ENCODE results near the gene MRPL58. TPM values are rescaled to one million over a fixed set of nuclear protein-coding genes. Genes with fewer than 3 reads are reported as not detected.
A peak's percentile ranks its signal among the peaks of the same experiment; 100 is the strongest.

MRPL58 gene
- total RNA-seq, 1 experiment from 2014 or later = 92.6 TPM

DNA sequence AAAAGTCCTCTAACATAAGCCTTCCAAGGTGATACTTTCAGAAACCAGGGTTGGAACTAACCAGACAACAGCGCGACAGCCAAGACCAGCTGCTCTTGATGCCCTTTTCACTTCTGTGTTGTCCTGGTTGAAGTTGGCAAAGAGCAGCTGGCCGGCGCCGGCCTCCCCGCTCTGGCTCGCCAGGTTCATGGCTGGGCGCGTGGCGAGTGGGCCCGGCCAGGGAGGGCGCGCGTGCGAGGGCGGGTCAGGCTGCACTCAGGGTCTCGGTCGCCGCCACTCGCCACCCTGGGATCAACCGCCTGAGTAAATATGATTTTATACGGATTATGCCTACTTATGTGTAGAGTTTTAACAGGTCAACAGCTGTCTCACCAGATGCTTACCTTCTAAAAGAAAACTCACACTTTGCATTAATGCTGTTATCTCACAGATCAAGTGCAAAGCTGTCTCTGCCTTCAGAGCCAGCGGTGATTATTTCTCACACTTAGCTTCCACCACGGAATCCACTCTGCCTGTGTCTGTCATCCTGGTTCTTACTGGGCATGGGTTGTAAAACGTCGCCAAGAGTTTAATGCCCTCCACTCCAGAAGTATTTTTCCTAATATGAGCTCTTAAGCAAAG, 48.1 kb downstream of the MRPL58 start:
- in situ Hi-C loops (cut with HindIII; ENCODE audit: low pct_unique_long_range_greater_than_20kb, low sequenced_read_pairs) = no loop called here
- DNase-seq (ENCODE audit: low read depth, low spot score) = no peak

DNA sequence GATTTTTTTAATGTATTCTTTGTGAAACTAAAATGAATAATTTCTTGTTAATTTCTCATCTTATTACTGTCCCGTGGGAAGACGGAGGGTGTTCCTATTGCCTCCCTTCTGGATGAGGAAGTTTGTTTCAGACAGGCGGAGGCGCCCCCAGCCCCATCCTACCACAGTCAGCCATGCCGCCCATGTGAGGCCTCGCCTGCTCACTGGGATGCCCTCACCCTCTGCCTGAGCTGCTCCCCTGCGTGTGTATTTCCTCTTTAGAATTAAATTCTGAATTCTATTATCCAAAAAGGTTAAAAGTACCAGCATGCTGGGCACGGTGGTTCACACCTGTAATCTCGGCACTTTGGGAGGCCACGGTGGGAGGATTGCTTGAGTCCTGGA, 48.6 kb downstream of the MRPL58 start:
- in situ Hi-C loops (cut with HindIII; ENCODE audit: low pct_unique_long_range_greater_than_20kb, low sequenced_read_pairs) = no loop called here
- DNase-seq (ENCODE audit: low read depth, low spot score) = no peak

DNA sequence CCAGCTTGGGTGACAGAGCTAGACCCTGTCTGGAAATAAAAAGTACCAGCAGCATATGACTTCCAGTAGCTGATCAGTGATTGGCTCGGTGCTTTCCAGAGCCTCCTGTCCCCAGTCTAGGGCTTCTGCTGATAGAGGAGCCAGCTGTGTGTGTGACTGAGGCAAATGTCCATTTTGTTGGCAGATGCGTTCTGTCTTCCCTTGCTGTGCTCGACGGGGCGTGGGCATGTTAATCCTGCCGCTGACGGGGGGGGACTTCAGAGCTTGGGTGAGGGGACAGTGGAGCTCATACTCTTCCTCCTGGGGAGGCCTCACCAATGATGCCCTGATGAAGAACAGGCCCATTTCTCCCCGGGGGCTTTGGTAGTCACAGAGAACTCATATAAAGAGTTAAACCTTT, 49.1 kb downstream of the MRPL58 start:
- DNase-seq (ENCODE audit: low read depth, low spot score) = no peak
- in situ Hi-C loops (cut with HindIII; ENCODE audit: low pct_unique_long_range_greater_than_20kb, low sequenced_read_pairs) = no loop called here

DNA sequence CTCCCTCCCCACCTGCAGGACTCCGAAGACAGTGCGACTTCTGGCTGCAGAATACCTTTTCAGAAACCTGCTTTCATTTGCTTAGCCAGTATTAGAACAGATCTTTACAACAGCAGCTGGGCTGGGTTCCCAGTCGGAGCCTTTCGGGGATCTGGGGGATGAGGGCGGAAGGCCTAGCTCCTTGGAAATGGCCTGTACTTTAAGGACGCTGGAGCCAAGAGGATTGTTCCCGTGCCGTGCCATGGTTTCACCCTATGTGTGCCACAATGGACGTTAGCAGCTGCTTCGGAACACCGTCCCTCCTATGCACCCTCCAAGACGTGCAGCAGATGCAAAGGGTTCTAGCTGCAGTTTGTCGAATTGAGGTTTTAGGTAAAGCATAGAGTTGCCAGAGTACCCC, 50.7 kb downstream of the MRPL58 start:
- no peak for DNase-seq (ENCODE audit: low read depth, low spot score)
- in situ Hi-C loops (cut with HindIII; ENCODE audit: low pct_unique_long_range_greater_than_20kb, low sequenced_read_pairs) = no loop called here

DNA sequence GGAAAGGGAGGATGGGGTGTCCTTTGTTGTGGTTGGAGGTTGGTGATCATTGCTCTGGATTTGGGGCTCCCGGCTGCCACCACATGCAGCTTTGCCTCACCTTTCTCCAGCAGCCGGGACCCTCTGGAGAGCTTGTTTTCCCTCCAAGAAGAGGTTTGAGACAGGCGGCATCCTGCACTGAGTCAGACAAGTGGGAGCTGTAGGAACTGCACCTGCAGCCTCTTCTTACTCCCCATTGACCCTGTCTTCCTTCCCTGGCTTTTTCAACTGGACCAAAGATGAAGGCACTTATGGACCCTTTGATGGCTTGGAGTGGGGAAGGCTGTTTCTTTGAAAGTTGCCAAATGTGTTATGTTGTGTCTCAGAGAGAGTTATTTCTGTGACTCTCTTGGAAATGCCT, 51.2 kb downstream of the MRPL58 start:
- in situ Hi-C loops (cut with HindIII; ENCODE audit: low pct_unique_long_range_greater_than_20kb, low sequenced_read_pairs) = no loop called here

DNA sequence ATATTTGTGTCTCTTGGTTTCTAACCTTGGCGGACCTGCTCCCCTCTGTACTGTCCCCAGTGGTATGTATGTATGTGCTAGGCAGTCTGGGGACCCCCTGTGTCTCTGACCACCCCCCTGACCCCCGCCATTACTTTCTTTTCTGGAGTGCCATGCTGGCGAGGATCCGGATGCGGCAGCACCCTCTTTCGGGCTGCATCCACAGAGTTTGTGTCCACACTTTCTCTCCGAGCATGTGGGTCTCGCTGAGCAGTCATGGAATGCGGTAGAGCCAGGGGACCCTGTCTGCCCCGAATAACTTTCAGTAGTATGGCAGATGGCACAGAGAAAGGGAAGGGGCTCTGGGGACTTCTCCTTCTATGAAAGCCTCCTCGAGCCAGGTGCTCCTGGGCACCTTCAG, 51.6 kb downstream of the MRPL58 start:
- DNase-seq (ENCODE audit: low read depth, low spot score) = no peak
- in situ Hi-C loops (cut with HindIII; ENCODE audit: low pct_unique_long_range_greater_than_20kb, low sequenced_read_pairs) = no loop called here

More for the DNA sequence above, 51.2 kb downstream of the MRPL58 start:
- no peak for DNase-seq (ENCODE audit: low read depth, low spot score)

DNA sequence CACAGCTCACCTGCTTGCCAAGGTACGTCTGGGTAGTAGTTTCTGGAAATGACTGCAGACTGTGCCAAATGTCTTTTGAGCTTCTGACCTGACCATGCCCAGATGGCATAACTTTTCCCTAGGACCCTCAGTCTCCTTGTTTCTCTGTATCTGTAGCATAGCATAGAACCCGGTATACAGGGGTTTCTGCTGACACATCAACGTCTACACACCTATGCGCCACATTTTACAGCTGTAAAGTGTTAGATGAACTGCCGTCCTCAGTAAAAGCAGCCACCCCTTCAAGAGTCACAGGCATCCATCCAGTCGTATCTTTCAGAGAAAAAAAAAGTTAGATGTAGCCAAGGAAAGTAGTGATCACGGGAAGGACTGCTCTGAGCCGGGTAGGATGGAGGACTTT, 52.0 kb downstream of the MRPL58 start:
- in situ Hi-C loops (cut with HindIII; ENCODE audit: low pct_unique_long_range_greater_than_20kb, low sequenced_read_pairs) = no loop called here
- DNase-seq (ENCODE audit: low read depth, low spot score) = no peak

DNA sequence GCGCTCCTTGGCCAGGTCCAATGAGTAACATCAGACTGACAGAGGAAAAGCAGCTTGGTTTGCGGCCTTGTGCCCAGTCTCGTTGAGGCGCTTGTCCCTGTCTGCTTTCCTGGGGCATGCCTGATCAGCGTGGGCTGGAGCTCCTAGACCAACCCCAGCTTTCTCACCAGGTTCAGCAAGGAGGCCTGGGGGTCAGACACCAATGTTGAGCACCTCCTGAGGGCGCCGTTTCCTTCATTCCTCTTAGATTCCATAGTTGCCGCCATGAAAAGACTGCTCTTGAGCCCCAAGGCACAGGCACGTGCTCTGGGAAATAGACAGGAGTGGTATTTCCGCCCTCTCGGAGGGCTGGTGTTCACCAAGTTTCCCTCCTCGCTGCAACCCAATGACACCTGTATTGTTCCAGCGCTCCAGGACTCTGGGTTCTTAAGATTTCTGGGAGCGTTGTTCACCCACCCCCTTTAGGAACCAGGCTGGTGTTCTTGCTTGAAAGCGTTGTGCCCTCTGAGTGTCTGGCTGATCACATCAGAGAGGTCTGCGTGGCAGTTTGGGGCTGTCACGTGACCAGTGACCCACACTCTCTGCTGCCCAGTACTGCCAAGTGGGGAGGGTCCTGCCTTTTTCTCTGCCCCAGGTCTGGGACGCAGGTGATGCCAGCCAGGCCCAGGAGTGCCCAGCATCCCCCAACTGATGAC, 52.5 kb downstream of the MRPL58 start:
- DNase-seq (ENCODE audit: low read depth, low spot score) = no peak

DNA sequence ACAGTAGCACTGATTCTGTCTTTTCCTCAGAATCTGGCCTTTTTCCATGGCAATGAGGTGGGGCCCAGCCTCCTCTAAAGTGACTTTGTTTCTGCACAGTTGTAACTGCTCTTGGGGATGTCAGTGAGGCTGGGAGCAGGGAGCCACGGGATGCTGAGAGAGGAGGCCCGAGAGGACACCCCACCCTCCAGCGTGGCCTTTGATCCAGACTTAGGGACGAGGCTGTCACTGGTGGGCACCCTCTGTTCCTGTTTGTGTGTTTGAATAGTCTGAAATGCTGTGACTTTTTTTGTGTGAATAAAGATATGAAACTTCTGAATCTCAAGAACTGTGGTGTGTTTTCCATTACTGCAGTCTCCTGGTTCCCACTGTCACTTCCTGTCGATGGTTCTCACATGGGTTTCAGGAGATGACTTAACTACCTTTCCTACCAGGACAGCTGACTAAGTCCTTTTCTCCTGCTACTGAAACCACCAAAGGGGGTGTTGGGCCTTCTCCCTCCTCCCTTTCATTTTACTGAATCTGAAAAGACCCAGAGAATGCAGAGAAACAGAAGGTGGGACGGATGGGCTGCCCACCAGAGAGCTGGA, 53.2 kb downstream of the MRPL58 start:
- in situ Hi-C loops (cut with HindIII; ENCODE audit: low pct_unique_long_range_greater_than_20kb, low sequenced_read_pairs) = no loop called here
- DNase-seq (ENCODE audit: low read depth, low spot score) = peak; percentile 44

More for the DNA sequence above, 52.5 kb downstream of the MRPL58 start:
- in situ Hi-C loops (cut with HindIII; ENCODE audit: low pct_unique_long_range_greater_than_20kb, low sequenced_read_pairs) = no loop called here

DNA sequence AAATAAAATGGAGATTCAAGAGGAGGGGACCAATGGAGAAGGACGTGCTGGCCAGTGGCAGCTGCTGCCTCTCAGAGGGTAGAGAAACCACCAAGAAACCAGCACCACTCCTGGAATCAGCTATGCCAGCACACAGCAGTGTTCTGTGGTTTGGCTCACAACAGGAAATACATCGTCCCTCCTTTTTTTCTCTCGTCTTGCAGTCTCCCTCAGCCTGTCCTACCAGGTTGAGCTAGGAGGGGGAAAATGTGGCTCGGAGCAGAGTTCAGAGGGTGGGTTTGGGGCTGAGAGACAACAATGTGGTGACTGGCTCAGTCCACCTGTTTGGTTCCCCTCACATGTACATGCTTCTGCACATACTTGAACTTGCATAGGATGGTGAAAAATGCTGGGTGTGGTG, 55.4 kb downstream of the MRPL58 start:
- in situ Hi-C loops (cut with HindIII; ENCODE audit: low pct_unique_long_range_greater_than_20kb, low sequenced_read_pairs) = no loop called here
- DNase-seq (ENCODE audit: low read depth, low spot score) = no peak

DNA sequence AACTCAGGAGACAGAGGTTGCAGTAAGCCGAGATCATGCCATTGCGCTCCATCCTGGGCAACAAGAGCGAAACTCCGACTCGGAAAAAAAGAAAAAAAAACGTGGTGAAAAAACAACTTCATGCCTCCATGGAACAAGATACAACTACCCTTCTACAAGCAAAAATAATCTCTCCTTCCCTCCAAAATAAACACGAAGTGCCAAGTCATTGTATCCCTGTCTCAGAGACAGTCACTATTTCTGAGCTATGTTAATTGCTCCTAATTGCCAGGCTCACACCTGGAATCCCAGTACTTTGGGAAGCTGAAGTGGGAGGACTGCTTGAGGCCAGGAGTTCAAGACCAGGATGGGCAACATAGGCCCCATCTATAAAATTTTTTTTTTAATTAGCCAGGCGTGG, 56.3 kb downstream of the MRPL58 start:
- in situ Hi-C loops (cut with HindIII; ENCODE audit: low pct_unique_long_range_greater_than_20kb, low sequenced_read_pairs) = no loop called here
- no peak for DNase-seq (ENCODE audit: low read depth, low spot score)

DNA sequence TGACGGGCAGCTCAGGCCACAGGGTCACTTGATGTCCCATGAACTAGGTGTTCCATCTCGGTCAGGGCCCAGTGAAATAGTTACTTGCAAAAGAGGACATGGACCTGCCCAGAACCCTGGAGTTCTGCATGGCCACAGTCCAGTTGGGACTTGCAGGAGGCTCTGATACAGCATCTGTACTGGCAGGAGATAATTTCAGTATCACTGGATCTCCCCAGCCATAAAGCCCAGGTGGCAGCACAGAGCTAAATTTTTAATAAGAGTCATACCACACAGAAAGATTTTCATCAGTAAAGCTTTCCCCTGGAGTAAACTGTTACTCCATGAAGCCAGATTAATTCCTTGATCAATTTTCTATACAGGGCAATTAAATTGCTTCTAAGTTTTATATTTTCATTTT, 57.3 kb downstream of the MRPL58 start:
- DNase-seq (ENCODE audit: low read depth, low spot score) = peak; percentile 51
- in situ Hi-C loops (cut with HindIII; ENCODE audit: low pct_unique_long_range_greater_than_20kb, low sequenced_read_pairs) = no loop called here

Small RNA genes lying within 50 kb of the gene (small RNA-seq; reads per million reads assigned to genes)
- 0 reads per million in 2 experiments for gene AC111186.1
- 0 reads per million in 2 experiments for gene RN7SL573P
- 0 reads per million in 2 experiments for gene RNU6-362P

Other genes starting within 250 kb of the MRPL58 start
- 51.4 and 61.0 TPM in 2 replicates for gene NAT9, start 236.3 kb upstream of the MRPL58 start, total RNA-seq (2014; rRNA removed; shearing (Covaris generic))
- gene GRIN2C, start 152.8 kb upstream of the MRPL58 start, total RNA-seq (2014; rRNA removed; shearing (Covaris generic)) = 0.40 TPM in 1 of 2 replicates, not detected in the other
- gene FDXR, start 139.7 kb upstream of the MRPL58 start, total RNA-seq (2014; rRNA removed; shearing (Covaris generic)) = 42.4 and 48.1 TPM in 2 replicates
- not detected in 2 replicates for gene FADS6, start 119.0 kb upstream of the MRPL58 start, total RNA-seq (2014; rRNA removed; shearing (Covaris generic))
- gene USH1G, start 89.4 kb upstream of the MRPL58 start, total RNA-seq (2014; rRNA removed; shearing (Covaris generic)) = not detected in 2 replicates
- gene OTOP2, start 88.4 kb upstream of the MRPL58 start, total RNA-seq (2014; rRNA removed; shearing (Covaris generic)) = not detected in 2 replicates
- gene OTOP3, start 76.8 kb upstream of the MRPL58 start, total RNA-seq (2014; rRNA removed; shearing (Covaris generic)) = not detected in 2 replicates
- 0.21 TPM in 1 of 2 replicates, not detected in the other for gene HID1, start 39.9 kb upstream of the MRPL58 start, total RNA-seq (2014; rRNA removed; shearing (Covaris generic))
- 3.2 and 3.9 TPM in 2 replicates for gene CDR2L, start 25.0 kb upstream of the MRPL58 start, total RNA-seq (2014; rRNA removed; shearing (Covaris generic))
- gene ATP5PD, start 34.3 kb downstream of the MRPL58 start, total RNA-seq (2014; rRNA removed; shearing (Covaris generic)) = 557 and 623 TPM in 2 replicates
- 23.3 and 26.6 TPM in 2 replicates for gene KCTD2, start 34.6 kb downstream of the MRPL58 start, total RNA-seq (2014; rRNA removed; shearing (Covaris generic))
- gene SLC16A5, start 75.3 kb downstream of the MRPL58 start, total RNA-seq (2014; rRNA removed; shearing (Covaris generic)) = 0.19 TPM in 1 of 2 replicates, not detected in the other
- 4.9 and 5.4 TPM in 2 replicates for gene ARMC7, start 97.3 kb downstream of the MRPL58 start, total RNA-seq (2014; rRNA removed; shearing (Covaris generic))
- gene NT5C, start 119.1 kb downstream of the MRPL58 start, total RNA-seq (2014; rRNA removed; shearing (Covaris generic)) = 44.5 and 46.7 TPM in 2 replicates
- 148 and 158 TPM in 2 replicates for gene JPT1, start 141.8 kb downstream of the MRPL58 start, total RNA-seq (2014; rRNA removed; shearing (Covaris generic))
- gene SUMO2, start 170.3 kb downstream of the MRPL58 start, total RNA-seq (2014; rRNA removed; shearing (Covaris generic)) = 206 and 213 TPM in 2 replicates
- 46.0 and 49.4 TPM in 2 replicates for gene NUP85, start 193.0 kb downstream of the MRPL58 start, total RNA-seq (2014; rRNA removed; shearing (Covaris generic))
- 15.7 and 17.4 TPM in 2 replicates for gene GGA3, start 248.9 kb downstream of the MRPL58 start, total RNA-seq (2014; rRNA removed; shearing (Covaris generic))
- 184 and 188 TPM in 2 replicates for gene MRPS7, start 249.2 kb downstream of the MRPL58 start, total RNA-seq (2014; rRNA removed; shearing (Covaris generic))

All from SK-MEL-5 (cell line).